Fibroblast of lung (primary cell): ENCODE data around the gene TTC9B. TPM values are rescaled to one million over a fixed set of nuclear protein-coding genes. Genes with fewer than 3 reads are reported as not detected.

ENCODE experiments used
- DNase-seq, 2 donors: peaks; one replicate each; pipeline versions ENCODE4 v3.0.0 to v3.0.0-alpha.2; 2010; ENCODE audit warnings: low read depth in 2 of 2
- H2AFZ ChIP-seq: 2 replicates; pipeline ENCODE4 v1.5.1; 2012; ENCODE audit warnings: low read length, control low read depth, inconsistent platforms
- H3K27ac ChIP-seq: 2 replicates; pipeline ENCODE4 v1.5.1; 2011; ENCODE audit warnings: low read length, control low read depth; ENCODE audit not compliant: insufficient read depth
- H3K27me3 ChIP-seq: 2 replicates; pipeline ENCODE4 v1.5.1; 2011; ENCODE audit warnings: mild to moderate bottlenecking, low read length; ENCODE audit not compliant: control insufficient read depth, insufficient read depth
- H3K36me3 ChIP-seq: 2 replicates; pipeline ENCODE4 v1.5.1; 2011; ENCODE audit warnings: low read length; ENCODE audit not compliant: control insufficient read depth, insufficient read depth
- H3K4me1 ChIP-seq: 2 replicates; pipeline ENCODE4 v1.5.1; 2011; ENCODE audit warnings: low read length; ENCODE audit not compliant: control insufficient read depth, insufficient read depth; ENCODE audit errors: extremely low read depth
- H3K4me2 ChIP-seq: 2 replicates; pipeline ENCODE4 v1.5.1; 2011; ENCODE audit warnings: low read length, control low read depth; ENCODE audit not compliant: insufficient read depth; ENCODE audit errors: extremely low read depth
- H3K4me3 ChIP-seq, 4 experiments: fragments of 200-600 bp in 1 of 4; sonication (generic) in 1 of 4; replicated peaks in 1 of 4; 2 replicates each; pipeline ENCODE4 v1.5.1; 2011 to 2016; ENCODE audit warnings: low read length in 4 of 4, low read depth in 3 of 4, mild to moderate bottlenecking in 3 of 4, control low read depth in 2 of 4, inconsistent platforms in 1 of 4, mixed read lengths in 1 of 4; ENCODE audit not compliant: insufficient read depth in 1 of 4; ENCODE audit errors: control extremely low read depth in 1 of 4
- H3K79me2 ChIP-seq: 2 replicates; pipeline ENCODE4 v1.5.1; 2012; ENCODE audit warnings: mild to moderate bottlenecking, low read length, inconsistent platforms; ENCODE audit not compliant: control insufficient read depth, insufficient read depth
- H3K9ac ChIP-seq: 2 replicates; pipeline ENCODE4 v1.5.1; 2011; ENCODE audit warnings: mild to moderate bottlenecking, low read length, control low read depth; ENCODE audit not compliant: insufficient read depth
- H3K9me3 ChIP-seq: 2 replicates; pipeline ENCODE4 v1.5.1; 2012; ENCODE audit warnings: low read depth, low read length; ENCODE audit not compliant: control insufficient read depth, insufficient read depth
- H4K20me1 ChIP-seq: 2 replicates; pipeline ENCODE4 v1.5.1; 2011; ENCODE audit warnings: low read length; ENCODE audit not compliant: control insufficient read depth, insufficient read depth; ENCODE audit errors: extremely low read depth
- CTCF ChIP-seq, 2 donors: IDR thresholded peaks in 1 of 2; conservative IDR thresholded peaks in 1 of 2; 1 replicate in 1 of 2; 2 replicates in 1 of 2; pipeline ENCODE4 v1.5.1; 2011 to 2012; ENCODE audit warnings: low read length in 2 of 2, control low read depth in 1 of 2, inconsistent platforms in 1 of 2, low read depth in 1 of 2, mild to moderate bottlenecking in 1 of 2
- EZH2 ChIP-seq: IDR thresholded peaks from 2 replicates; pipeline ENCODE4 v1.5.1; 2012; ENCODE audit warnings: low read length, control low read depth, mild to moderate bottlenecking; ENCODE audit errors: missing control alignments
- polyA plus RNA-seq, 2 donors: library from polyadenylated mRNA; depleted of rRNA in 1 of 2; stranded (reverse) in 1 of 2; unstranded in 1 of 2; fragments of >200 nt; gene quantifications; 2 replicates each; pipeline ENCODE4 v1.2.1, GENCODE V29; 2011 to 2012; ENCODE audit warnings: missing spikeins in 1 of 2
- total RNA-seq: library from RNA; depleted of rRNA; stranded (reverse); fragments of >200 nt; gene quantifications from 2 replicates; pipeline ENCODE4 v1.2.1, GENCODE V29; 2014

TTC9B gene
- total and polyA plus RNA-seq, 2 donors (not counting 1 experiment from before 2014, with no cell fraction given) = not detected

GRCh38 chr19:40228346-40228745, 10.2 kb upstream of the TTC9B start:
- no peaks in the 10 kb centered on the region for H3K27me3 ChIP-seq
- H3K4me2 ChIP-seq = no peak overlapping the region
- no peak for DNase-seq
- H3K79me2 ChIP-seq = no peaks in the 10 kb centered on the region
- no peak overlapping the region for H2AFZ ChIP-seq
- no peaks in the 10 kb centered on the region for H3K9me3 ChIP-seq
- peaks cover 3% of the 10 kb centered on the region for H3K36me3 ChIP-seq
- no peak overlapping the region for H3K9ac ChIP-seq
- peaks cover 8% of the 10 kb centered on the region for H3K4me1 ChIP-seq
- H4K20me1 ChIP-seq = no peaks in the 10 kb centered on the region
- TF ChIP-seq EZH2 = no peak
- no peak for TF ChIP-seq CTCF (conservative IDR thresholded peaks at IDR 0.05 in 1 of 2, IDR thresholded peaks at IDR 0.05 in 1 of 2; ENCODE audit: low read depth in 1 of 2, low read length in 2 of 2)
- H3K27ac ChIP-seq = no peak overlapping the region
- H3K4me3 ChIP-seq = no peak overlapping the region

GRCh38 chr19:40225440-40226305, 7.5 kb upstream of the TTC9B start:
- Histone ChIP-seq H3K9me3 (no peaks in the 10 kb centered on the region), H3K4me2 (peak overlapping the region; percentile 72), H3K27ac (no peak overlapping the region), H3K9ac (no peak overlapping the region), H4K20me1 (no peaks in the 10 kb centered on the region), H2AFZ (peak overlapping the region; percentile 73), H3K27me3 (no peaks in the 10 kb centered on the region), H3K79me2 (no peaks in the 10 kb centered on the region), H3K4me3 (peak overlapping the region; percentile 18 to 45 (median 26)), H3K4me1 (no peaks in the 10 kb centered on the region), H3K36me3 (no peaks in the 10 kb centered on the region)
- DNase-seq = peak in 1 of 2 donors; percentile 21
- TF ChIP-seq EZH2 = no peak
- TF ChIP-seq CTCF (conservative IDR thresholded peaks at IDR 0.05 in 1 of 2, IDR thresholded peaks at IDR 0.05 in 1 of 2; ENCODE audit: low read depth in 1 of 2, low read length in 2 of 2) = peak in 1 of 2 donors; percentile 6

- Histone ChIP-seq H3K4me3 (no peak overlapping the region), H3K4me2 (no peak overlapping the region), H3K4me1 (peaks cover 3% of the 10 kb centered on the region), H3K9me3 (no peaks in the 10 kb centered on the region), H3K79me2 (no peaks in the 10 kb centered on the region), H4K20me1 (no peaks in the 10 kb centered on the region), H3K27ac (no peak overlapping the region), H3K27me3 (no peaks in the 10 kb centered on the region), H3K9ac (no peak overlapping the region), H3K36me3 (no peaks in the 10 kb centered on the region), H2AFZ (no peak overlapping the region)
- DNase-seq = no peak
- TF ChIP-seq CTCF (conservative IDR thresholded peaks at IDR 0.05 in 1 of 2, IDR thresholded peaks at IDR 0.05 in 1 of 2; ENCODE audit: low read depth in 1 of 2, low read length in 2 of 2) (no peak), EZH2 (no peak)
These were observed 6.4 kb upstream of the TTC9B start for GRCh38 chr19:40224342-40225150.
